ENCODE data around the gene CORO2B. TPM values are rescaled to one million over a fixed set of nuclear protein-coding genes. Genes with fewer than 3 reads are reported as not detected.
"Not testable (repeated sequence)": the region's sequence is repeated elsewhere in the genome, so short reads cannot be mapped to it uniquely, and the experiment has no call there.

Gene CORO2B
- total RNA-seq, 4 donors from 2014 or later, result 0.70 to 9.1 (median 1.7) TPM

DNA sequence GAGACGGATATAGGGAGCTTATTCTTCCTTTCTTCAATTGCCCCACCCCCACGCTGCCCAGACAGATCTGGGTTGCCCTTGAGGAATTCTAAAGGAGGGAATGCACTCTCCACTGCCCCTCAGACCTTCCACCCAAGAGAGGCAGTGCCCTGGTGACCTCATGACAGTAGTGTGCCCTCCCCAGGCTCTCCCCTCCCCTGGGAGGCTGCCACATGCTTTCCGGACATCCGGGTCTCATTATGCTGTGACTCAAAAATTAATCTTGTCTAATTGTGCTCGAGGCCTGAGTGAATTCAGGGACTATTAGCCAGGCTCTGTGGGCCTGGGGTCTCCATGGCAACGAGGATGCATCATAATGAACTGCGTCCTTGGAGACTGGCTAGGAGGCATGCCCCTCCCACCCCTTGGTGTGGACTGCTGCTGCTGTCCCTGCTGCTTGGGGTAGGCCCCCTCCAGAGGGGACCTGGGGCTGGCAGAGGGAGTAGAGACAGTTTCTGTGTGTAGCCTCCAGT lies 20.8 kb downstream of the CORO2B start:
- Histone ChIP-seq H3K36me3 (no peaks in the 10 kb centered on the region), H3K27ac (no peak overlapping the region), H3K4me3 (no peak overlapping the region), H3K27me3 (no peaks in the 10 kb centered on the region), H3K9me3 (no peaks in the 10 kb centered on the region), H3K4me1 (no peaks in the 10 kb centered on the region)
- DNase-seq, result peak in 1 of 3 donors; percentile 26
- TF ChIP-seq, protein P1, sequence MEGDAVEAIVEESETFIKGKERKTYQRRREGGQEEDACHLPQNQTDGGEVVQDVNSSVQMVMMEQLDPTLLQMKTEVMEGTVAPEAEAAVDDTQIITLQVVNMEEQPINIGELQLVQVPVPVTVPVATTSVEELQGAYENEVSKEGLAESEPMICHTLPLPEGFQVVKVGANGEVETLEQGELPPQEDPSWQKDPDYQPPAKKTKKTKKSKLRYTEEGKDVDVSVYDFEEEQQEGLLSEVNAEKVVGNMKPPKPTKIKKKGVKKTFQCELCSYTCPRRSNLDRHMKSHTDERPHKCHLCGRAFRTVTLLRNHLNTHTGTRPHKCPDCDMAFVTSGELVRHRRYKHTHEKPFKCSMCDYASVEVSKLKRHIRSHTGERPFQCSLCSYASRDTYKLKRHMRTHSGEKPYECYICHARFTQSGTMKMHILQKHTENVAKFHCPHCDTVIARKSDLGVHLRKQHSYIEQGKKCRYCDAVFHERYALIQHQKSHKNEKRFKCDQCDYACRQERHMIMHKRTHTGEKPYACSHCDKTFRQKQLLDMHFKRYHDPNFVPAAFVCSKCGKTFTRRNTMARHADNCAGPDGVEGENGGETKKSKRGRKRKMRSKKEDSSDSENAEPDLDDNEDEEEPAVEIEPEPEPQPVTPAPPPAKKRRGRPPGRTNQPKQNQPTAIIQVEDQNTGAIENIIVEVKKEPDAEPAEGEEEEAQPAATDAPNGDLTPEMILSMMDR (IDR thresholded peaks at IDR 0.05), result no peak
- TF ChIP-seq POLR2A (IDR thresholded peaks at IDR 0.05), result no peak

DNA sequence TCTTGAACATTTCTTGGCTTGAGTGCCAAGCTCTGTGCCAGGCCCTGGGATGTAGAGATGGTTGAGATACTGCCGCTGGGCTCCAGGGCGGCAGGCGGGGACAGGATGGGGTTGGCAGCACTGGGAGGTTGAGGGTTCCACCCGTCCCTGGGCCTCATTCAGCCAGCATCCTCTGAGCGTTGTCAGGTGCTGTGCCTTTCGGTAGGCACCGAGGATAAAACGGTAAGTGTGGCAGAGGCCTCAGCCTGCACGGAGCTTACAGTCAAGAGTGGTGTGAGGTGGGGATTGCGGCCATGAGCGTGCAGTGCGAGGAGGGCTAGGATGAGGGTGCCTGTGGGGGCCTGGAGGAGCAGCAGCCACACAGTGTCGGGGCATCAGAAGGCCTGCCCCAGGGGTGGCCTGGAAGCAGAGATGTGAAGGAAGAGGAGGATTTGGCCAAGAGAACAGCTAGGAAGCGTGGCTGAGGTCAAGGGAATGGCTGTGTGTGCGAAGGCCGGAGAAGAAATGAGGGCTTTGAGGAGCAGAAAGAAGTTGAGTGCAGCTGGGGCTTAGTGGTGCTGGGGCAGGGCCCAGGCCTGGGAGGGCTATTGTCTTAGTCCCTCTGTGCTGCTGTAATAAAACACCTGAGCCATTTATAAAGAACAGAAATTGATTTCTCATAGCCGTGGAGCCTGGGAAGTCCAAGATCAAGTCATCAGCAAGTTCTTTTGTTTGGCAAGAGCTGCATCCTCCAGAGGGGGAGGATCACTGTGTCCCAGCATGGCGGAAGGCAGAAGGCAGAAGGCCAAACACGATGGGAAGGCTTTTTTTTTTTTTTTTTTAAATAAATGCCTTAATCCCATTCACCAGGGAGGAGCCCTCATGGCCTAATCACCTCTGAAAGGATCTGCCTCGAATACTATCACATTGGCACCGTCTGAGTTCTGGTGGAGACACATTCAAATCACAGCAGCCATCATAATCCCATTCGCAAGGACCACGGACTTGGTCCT lies 22.7 kb downstream of the CORO2B start:
- peak in 1 of 3 donors; percentile 21 for DNase-seq
- no peak overlapping the region for H3K27ac ChIP-seq
- H3K4me3 ChIP-seq, result no peak overlapping the region
- no peaks in the 10 kb centered on the region for H3K9me3 ChIP-seq
- no peaks in the 10 kb centered on the region for H3K4me1 ChIP-seq
- TF ChIP-seq POLR2A (IDR thresholded peaks at IDR 0.05), result no peak
- TF ChIP-seq, protein P1 (IDR thresholded peaks at IDR 0.05), result no peak
- no peaks in the 10 kb centered on the region for H3K36me3 ChIP-seq
- no peaks in the 10 kb centered on the region for H3K27me3 ChIP-seq

DNA sequence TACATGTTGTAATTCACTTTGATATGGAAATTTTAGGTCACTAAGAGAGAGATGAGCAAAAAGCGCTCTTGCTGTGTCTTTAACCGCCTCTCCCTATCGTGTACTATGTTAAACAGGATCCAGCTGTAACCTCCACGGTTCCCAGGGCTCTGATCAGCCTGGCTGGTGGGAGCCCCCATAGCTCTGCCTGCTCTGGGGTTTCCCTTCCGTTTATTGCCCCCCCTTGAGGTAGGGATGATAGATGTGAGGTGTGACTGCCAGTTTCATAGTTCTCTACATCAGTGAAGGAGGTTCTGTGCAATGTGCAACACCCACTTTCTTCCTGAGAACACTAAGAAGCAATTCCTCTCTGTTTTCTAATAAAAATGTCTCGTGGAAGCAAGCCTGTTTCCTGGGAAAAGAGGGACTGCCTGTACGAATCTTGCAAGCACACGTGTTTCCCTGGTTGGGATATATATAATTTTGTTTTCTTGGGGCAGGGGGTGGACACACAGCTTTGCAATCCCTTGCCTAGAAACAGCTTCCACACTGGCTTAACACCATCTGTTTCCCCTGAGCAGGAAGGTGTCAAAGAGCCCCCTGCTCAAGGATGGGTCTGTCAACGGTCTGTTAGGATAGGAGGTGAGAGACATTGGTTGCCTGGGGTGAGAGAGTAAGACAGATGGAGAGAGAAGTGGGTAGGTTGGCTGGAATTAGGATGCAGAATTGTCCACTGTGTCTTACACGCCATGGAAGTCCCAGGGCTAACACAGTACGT lies 23.8 kb downstream of the CORO2B start:
- Histone ChIP-seq H3K27ac (no peak overlapping the region), H3K4me3 (no peak overlapping the region), H3K9me3 (no peaks in the 10 kb centered on the region), H3K36me3 (no peaks in the 10 kb centered on the region), H3K4me1 (no peaks in the 10 kb centered on the region), H3K27me3 (no peaks in the 10 kb centered on the region)
- peak in 1 of 3 donors; percentile 12 for DNase-seq
- TF ChIP-seq, protein P1 (IDR thresholded peaks at IDR 0.05), result no peak
- TF ChIP-seq POLR2A (IDR thresholded peaks at IDR 0.05), result no peak

DNA sequence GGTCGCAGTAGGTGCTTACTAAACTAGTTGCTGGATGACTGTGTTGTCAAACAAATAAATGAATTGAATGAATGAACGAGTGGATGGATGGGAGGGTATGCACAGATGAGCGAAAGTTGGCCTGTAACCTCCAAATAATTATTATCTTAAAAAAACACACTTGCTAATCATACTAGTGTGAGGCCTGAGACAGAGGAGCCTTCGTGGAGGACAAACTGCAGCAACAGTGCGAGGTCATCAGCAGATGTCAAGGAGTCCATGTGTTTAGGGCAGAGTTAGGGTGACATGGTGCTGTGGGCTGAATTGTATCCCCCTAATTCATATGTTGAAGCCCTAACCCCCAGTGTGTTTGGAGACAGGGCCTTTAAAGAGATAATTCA lies 24.4 kb downstream of the CORO2B start:
- Histone ChIP-seq H3K9me3 (no peaks in the 10 kb centered on the region), H3K36me3 (no peaks in the 10 kb centered on the region), H3K4me3 (no peak overlapping the region), H3K4me1 (peaks cover 0 to 4% (median 0%) of the 10 kb centered on the region in 4 donors), H3K27ac (no peak overlapping the region), H3K27me3 (no peaks in the 10 kb centered on the region)
- no peak for TF ChIP-seq POLR2A (IDR thresholded peaks at IDR 0.05)
- TF ChIP-seq, protein P1 (IDR thresholded peaks at IDR 0.05), result no peak
- DNase-seq, result peak in 1 of 3 donors; percentile 2

DNA sequence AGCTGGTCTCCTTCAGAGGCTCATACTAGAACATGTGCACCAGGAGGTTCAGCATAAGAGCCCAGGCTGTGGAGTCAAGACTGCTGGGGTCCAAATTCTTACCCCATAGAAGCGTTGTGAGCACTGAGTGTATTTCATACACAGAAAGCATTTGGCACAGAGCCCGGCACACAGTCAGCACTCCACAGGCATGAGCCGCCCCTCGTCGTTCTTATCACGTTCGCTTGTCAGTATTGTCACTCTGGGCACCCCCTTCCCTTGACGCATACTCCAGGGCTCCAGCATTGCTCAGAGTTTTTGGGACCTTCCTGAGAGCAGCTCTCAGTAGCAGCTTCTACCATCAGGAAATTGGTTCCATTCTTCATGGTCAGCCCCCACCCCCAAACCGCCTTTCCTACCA lies 25.2 kb downstream of the CORO2B start:
- Histone ChIP-seq H3K4me3 (no peak overlapping the region), H3K27me3 (no peaks in the 10 kb centered on the region), H3K27ac (no peak overlapping the region), H3K9me3 (no peaks in the 10 kb centered on the region), H3K4me1 (peaks cover 0 to 5% (median 0%) of the 10 kb centered on the region in 4 donors), H3K36me3 (no peaks in the 10 kb centered on the region)
- DNase-seq, result peak in 1 of 3 donors; percentile 3
- TF ChIP-seq, protein P1 (IDR thresholded peaks at IDR 0.05), result no peak
- TF ChIP-seq POLR2A (IDR thresholded peaks at IDR 0.05), result no peak

DNA sequence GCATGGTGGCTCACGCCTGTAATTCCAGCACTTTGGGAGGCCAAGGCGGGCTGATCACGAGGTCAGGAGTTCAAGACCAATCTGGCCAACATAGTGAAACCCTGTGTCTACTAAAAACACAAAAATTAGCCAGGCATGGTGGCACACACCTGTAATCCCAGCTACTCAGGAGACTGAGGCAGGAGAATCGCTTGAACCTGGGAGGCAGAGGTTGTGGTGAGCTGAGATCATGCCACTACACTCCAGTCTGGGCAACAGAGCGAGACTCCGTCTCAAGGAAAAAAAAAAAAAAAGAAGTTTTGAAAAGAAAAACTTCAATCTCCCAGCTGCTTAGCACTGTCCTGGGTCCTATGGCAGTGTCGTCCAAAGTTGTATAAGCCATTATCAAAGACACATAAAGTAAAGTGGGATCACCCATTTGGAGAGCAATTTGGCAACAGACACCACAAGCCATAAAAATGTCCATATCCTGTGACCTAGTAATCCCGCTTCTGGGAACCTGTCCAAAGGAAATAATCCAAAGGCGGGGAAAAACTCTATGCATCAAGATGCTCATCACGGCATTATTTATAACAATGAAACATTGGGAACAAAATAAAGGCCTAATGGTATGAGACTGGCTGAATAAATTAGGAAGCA lies 26.2 kb downstream of the CORO2B start:
- H3K36me3 ChIP-seq, H3K4me3 ChIP-seq, H3K27ac ChIP-seq, H3K9me3 ChIP-seq, DNase-seq, H3K4me1 ChIP-seq, H3K27me3 ChIP-seq: not testable (repeated sequence)

Data from Peyer's patch (tissue), 4 donors.